Mesenchymal stem cell (in vitro differentiated cells and primary cell): ENCODE data around the gene KIAA1614.
A peak's percentile ranks its signal among the peaks of the same experiment; 100 is the strongest.

Experiments
- DNase-seq: peaks from one replicate; pipeline ENCODE4 v3.0.0-alpha.2; 2013
- H2AFZ ChIP-seq: one replicate; pipeline ENCODE4 v1.6.1; 2013; ENCODE audit warnings: low read depth, mild to moderate bottlenecking, control low read depth, inconsistent platforms, low read length, moderate library complexity
- H2AK5ac ChIP-seq: 2 replicates; pipeline ENCODE4 v1.6.1; 2013; ENCODE audit warnings: low read length, moderate library complexity, mild to moderate bottlenecking, inconsistent platforms; ENCODE audit not compliant: severe bottlenecking
- H2BK120ac ChIP-seq: one replicate; pipeline ENCODE4 v1.6.1; 2013; ENCODE audit warnings: low read depth, mild to moderate bottlenecking, inconsistent platforms, low read length, moderate library complexity
- H2BK12ac ChIP-seq, 2 experiments: one replicate each; pipeline ENCODE4 v1.6.1; 2013; ENCODE audit warnings: inconsistent platforms in 2 of 2, low read length in 2 of 2, mild to moderate bottlenecking in 2 of 2, moderate library complexity in 2 of 2, control low read depth in 1 of 2
- H2BK15ac ChIP-seq: one replicate; pipeline ENCODE4 v1.6.1; 2013; ENCODE audit warnings: mild to moderate bottlenecking, low read depth, inconsistent platforms; ENCODE audit not compliant: poor library complexity, severe bottlenecking
- H2BK5ac ChIP-seq: 2 replicates; pipeline ENCODE4 v1.6.1; 2013; ENCODE audit warnings: low read depth, mild to moderate bottlenecking, low read length, control low read depth, inconsistent platforms; ENCODE audit not compliant: poor library complexity, severe bottlenecking
- H3K14ac ChIP-seq, 2 experiments: one replicate each; pipeline ENCODE4 v1.6.1; 2013; ENCODE audit warnings: inconsistent platforms in 2 of 2, low read length in 2 of 2, control low read depth in 1 of 2, mild to moderate bottlenecking in 1 of 2, moderate library complexity in 1 of 2
- H3K18ac ChIP-seq, 2 experiments: one replicate each; pipeline ENCODE4 v1.6.1; 2013; ENCODE audit warnings: inconsistent platforms in 2 of 2, low read length in 2 of 2, control low read depth in 1 of 2, low read depth in 1 of 2, mild to moderate bottlenecking in 1 of 2
- H3K23ac ChIP-seq, 2 experiments: one replicate each; pipeline ENCODE4 v1.6.1; 2013; ENCODE audit warnings: inconsistent platforms in 2 of 2, low read length in 2 of 2, mild to moderate bottlenecking in 2 of 2, moderate library complexity in 2 of 2, control low read depth in 1 of 2
- H3K27ac ChIP-seq: 2 replicates; pipeline ENCODE4 v1.5.1; 2013; ENCODE audit warnings: mild to moderate bottlenecking, moderate library complexity, low read length, control low read depth, inconsistent platforms; ENCODE audit not compliant: poor library complexity, severe bottlenecking
- H3K27me3 ChIP-seq, 2 experiments: 2 replicates each; pipeline versions ENCODE4 v1.6.1 to v1.7.0; 2013; ENCODE audit warnings: low read length in 2 of 2, mild to moderate bottlenecking in 2 of 2, moderate library complexity in 2 of 2, control low read depth in 1 of 2, inconsistent platforms in 1 of 2; ENCODE audit not compliant: control insufficient read depth in 1 of 2, insufficient read depth in 1 of 2
- H3K36me3 ChIP-seq, 2 experiments: 2 replicates each; pipeline versions ENCODE4 v1.6.1 to v1.7.0; 2013; ENCODE audit warnings: low read length in 2 of 2, control low read depth in 1 of 2, inconsistent platforms in 1 of 2, low read depth in 1 of 2, mild to moderate bottlenecking in 1 of 2; ENCODE audit not compliant: insufficient read depth in 2 of 2, control insufficient read depth in 1 of 2
- H3K4ac ChIP-seq, 2 experiments: one replicate each; pipeline ENCODE4 v1.6.1; 2013; ENCODE audit warnings: inconsistent platforms in 2 of 2, low read length in 2 of 2, mild to moderate bottlenecking in 2 of 2, moderate library complexity in 2 of 2, control low read depth in 1 of 2, low read depth in 1 of 2
- H3K4me1 ChIP-seq: 2 replicates; pipeline ENCODE4 v1.6.1; 2013; ENCODE audit warnings: low read depth, low read length, control low read depth; ENCODE audit not compliant: control insufficient read depth, insufficient read depth
- H3K4me2 ChIP-seq: 2 replicates; pipeline ENCODE4 v1.6.1; 2013; ENCODE audit warnings: low read length, mild to moderate bottlenecking, inconsistent platforms; ENCODE audit not compliant: poor library complexity, severe bottlenecking
- H3K4me3 ChIP-seq, 2 experiments: 2 replicates each; pipeline versions ENCODE4 v1.5.1 to v1.7.0; 2013; ENCODE audit warnings: low read length in 2 of 2, mild to moderate bottlenecking in 2 of 2, control low read depth in 1 of 2, low read depth in 1 of 2; ENCODE audit not compliant: insufficient read depth in 1 of 2
- H3K79me1 ChIP-seq: replicated peaks from 2 replicates; pipeline ENCODE4 v1.6.1; 2013; ENCODE audit warnings: mild to moderate bottlenecking, control low read depth, low read length, inconsistent platforms; ENCODE audit not compliant: poor library complexity, severe bottlenecking
- H3K9ac ChIP-seq: 2 replicates; pipeline ENCODE4 v1.7.0; 2013; ENCODE audit warnings: mild to moderate bottlenecking, low read length, moderate library complexity
- H3K9me3 ChIP-seq: 2 replicates; pipeline ENCODE4 v1.7.0; 2013; ENCODE audit warnings: mild to moderate bottlenecking, low read length; ENCODE audit not compliant: control insufficient read depth
- H4K8ac ChIP-seq: one replicate; pipeline ENCODE4 v1.6.1; 2013; ENCODE audit warnings: inconsistent platforms, mild to moderate bottlenecking, low read length, moderate library complexity
- H4K91ac ChIP-seq: one replicate; pipeline ENCODE4 v1.6.1; 2013; ENCODE audit warnings: mild to moderate bottlenecking, low read length, inconsistent platforms
- WGBS: methylation state at CpG from one replicate; pipeline ENCODE4 v1.1.7; 2013; ENCODE audit warnings: mixed read lengths; 5-methylcytosine and 5-hydroxymethylcytosine counted together

The KIAA1614 gene

GRCh38 chr1:180974236-180974635, 61.5 kb downstream of the KIAA1614 start:
- Histone ChIP-seq H3K36me3 (peaks cover 41 to 63% of the 10 kb centered on the region in 2 experiments), H2BK15ac (no peak overlapping the region), H3K4me3 (no peak overlapping the region), H3K4me1 (peaks cover 2% of the 10 kb centered on the region), H4K91ac (no peak overlapping the region), H3K9me3 (no peaks in the 10 kb centered on the region), H2BK120ac (no peak overlapping the region), H2BK5ac (no peak overlapping the region), H3K9ac (no peak overlapping the region), H4K8ac (no peak overlapping the region), H3K18ac (no peak overlapping the region), H3K27ac (no peak overlapping the region), H3K23ac (no peak overlapping the region), H2BK12ac (no peak overlapping the region), H3K4me2 (no peak overlapping the region), H3K14ac (no peak overlapping the region), H3K4ac (no peak overlapping the region), H3K27me3 (no peaks in the 10 kb centered on the region), H2AFZ (no peak overlapping the region), H2AK5ac (no peak overlapping the region), H3K79me1 (peaks cover 45% of the 10 kb centered on the region)
- WGBS: 55% methylated on average over 3 of the region's 4 CpGs
- DNase-seq: no peak

DNA sequence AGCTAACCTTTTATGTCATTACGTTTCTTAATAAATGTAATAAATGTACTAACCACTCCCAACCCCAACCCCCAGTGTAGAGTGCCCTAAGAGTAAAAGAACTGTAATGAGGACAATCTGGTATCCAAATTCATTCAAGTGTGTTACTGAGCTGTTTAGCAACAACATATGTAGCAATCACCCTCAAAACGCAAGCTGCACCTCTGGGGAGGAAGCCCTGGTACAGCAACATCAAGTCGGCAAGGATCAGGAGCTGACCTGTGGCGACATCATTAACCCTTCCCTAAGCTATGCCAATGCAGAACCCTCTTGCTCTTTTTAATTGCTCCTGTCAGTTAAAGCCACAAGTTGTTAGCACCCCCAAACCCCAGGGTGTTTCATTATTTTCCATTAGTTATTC, 62.9 kb downstream of the KIAA1614 start:
- Histone ChIP-seq H3K27me3 (no peaks in the 10 kb centered on the region), H3K27ac (no peak overlapping the region)

DNA sequence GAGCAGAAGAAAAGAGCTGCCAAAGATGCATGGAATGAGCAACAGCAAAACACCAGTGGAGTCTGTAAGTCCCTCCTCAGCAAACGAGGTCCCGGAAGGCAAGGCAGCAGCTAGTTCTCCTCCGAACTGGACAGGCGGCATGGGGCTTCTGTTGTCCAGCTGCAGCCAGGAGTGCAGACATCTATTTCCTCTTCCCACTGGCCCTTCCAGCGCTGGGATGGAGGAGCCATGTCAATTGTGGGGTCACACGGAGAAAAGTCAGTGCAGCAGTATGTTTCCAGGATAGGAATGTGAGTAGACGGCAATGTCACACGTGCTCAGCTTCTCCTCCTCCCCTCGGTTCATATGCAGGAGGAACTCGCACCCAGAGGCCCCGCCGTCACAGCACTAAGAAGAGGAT, 63.5 kb downstream of the KIAA1614 start:
- no peak overlapping the region for H3K27ac ChIP-seq
- no peak for DNase-seq
- no peak overlapping the region for H2BK5ac ChIP-seq

More for the DNA sequence above, 62.9 kb downstream of the KIAA1614 start:
- 92% methylated on average over 3 of the region's 4 CpGs for WGBS
- H3K79me1 ChIP-seq: peaks cover 39% of the 10 kb centered on the region
- H3K4ac ChIP-seq: no peak overlapping the region
- H3K9ac ChIP-seq: peak overlapping the region; percentile 9
- no peak overlapping the region for H3K4me3 ChIP-seq
- H2BK15ac ChIP-seq: no peak overlapping the region
- no peak overlapping the region for H2AFZ ChIP-seq
- H3K4me1 ChIP-seq: peaks cover 2% of the 10 kb centered on the region
- H2BK5ac ChIP-seq: no peak overlapping the region
- H2BK12ac ChIP-seq: no peak overlapping the region
- no peak overlapping the region for H3K18ac ChIP-seq
- H2BK120ac ChIP-seq: no peak overlapping the region
- no peak overlapping the region for H2AK5ac ChIP-seq
- H3K4me2 ChIP-seq: no peak overlapping the region
- no peak overlapping the region for H4K8ac ChIP-seq
- no peak for DNase-seq
- no peak overlapping the region for H3K23ac ChIP-seq
- no peak overlapping the region for H4K91ac ChIP-seq
- H3K9me3 ChIP-seq: no peaks in the 10 kb centered on the region
- H3K14ac ChIP-seq: no peak overlapping the region
- H3K36me3 ChIP-seq: peaks cover 32 to 59% of the 10 kb centered on the region in 2 experiments

DNA sequence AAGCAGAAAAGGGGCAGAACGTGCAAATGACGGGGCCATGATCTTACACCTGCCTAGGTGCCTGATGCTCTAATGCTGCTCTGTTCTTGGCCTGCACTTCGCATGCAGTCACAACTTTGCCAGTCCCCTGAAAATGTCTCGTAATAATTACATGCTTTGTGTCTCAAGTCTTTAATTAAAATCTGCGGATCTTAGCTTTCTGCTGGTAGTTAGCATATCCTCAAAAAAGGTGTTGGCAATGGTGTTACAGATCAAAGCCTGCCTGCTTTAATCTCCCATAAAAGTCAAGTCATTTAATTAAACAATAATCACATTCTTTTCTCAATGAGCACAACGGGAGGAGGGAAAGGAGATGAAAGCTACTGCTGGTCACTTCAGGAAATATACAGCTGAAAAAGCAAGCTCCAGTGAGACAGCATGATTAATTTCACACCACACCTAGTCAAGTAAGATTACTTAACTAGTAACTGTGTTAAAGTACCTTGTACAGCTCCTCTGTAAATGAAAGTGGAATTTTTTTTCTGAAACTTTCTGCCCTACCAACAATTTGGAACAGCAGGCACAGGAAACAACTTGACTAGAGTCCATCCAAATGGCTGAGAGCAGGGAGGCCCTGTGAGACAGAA, 64.1 kb downstream of the KIAA1614 start:
- H2AFZ ChIP-seq: no peak overlapping the region
- no peak overlapping the region for H3K23ac ChIP-seq
- H4K91ac ChIP-seq: no peak overlapping the region
- no peak overlapping the region for H2BK5ac ChIP-seq
- H3K14ac ChIP-seq: no peak overlapping the region
- no peaks in the 10 kb centered on the region for H3K9me3 ChIP-seq
- no peak overlapping the region for H3K18ac ChIP-seq
- H3K4me3 ChIP-seq: no peak overlapping the region
- peaks cover 3% of the 10 kb centered on the region for H3K4me1 ChIP-seq
- DNase-seq: no peak
- no peak overlapping the region for H3K4ac ChIP-seq
- H2BK15ac ChIP-seq: no peak overlapping the region
- peaks cover 27% of the 10 kb centered on the region for H3K79me1 ChIP-seq
- H3K27me3 ChIP-seq: no peaks in the 10 kb centered on the region
- H3K36me3 ChIP-seq: peaks cover 22 to 58% of the 10 kb centered on the region in 2 experiments
- no peak overlapping the region for H4K8ac ChIP-seq
- H2BK120ac ChIP-seq: no peak overlapping the region
- H3K9ac ChIP-seq: no peak overlapping the region
- WGBS: 97% methylated on average over 5 of the region's 6 CpGs
- H2BK12ac ChIP-seq: no peak overlapping the region
- no peak overlapping the region for H2AK5ac ChIP-seq
- H3K4me2 ChIP-seq: no peak overlapping the region
- no peak overlapping the region for H3K27ac ChIP-seq

More for the DNA sequence above, 63.5 kb downstream of the KIAA1614 start:
- no peak overlapping the region for H2BK12ac ChIP-seq
- no peak overlapping the region for H2AFZ ChIP-seq
- no peak overlapping the region for H2AK5ac ChIP-seq
- no peak overlapping the region for H3K4ac ChIP-seq
- H3K18ac ChIP-seq: no peak overlapping the region
- H3K9ac ChIP-seq: no peak overlapping the region
- no peak overlapping the region for H3K23ac ChIP-seq
- H4K91ac ChIP-seq: no peak overlapping the region
- H2BK15ac ChIP-seq: no peak overlapping the region
- peaks cover 34% of the 10 kb centered on the region for H3K79me1 ChIP-seq
- 96% methylated on average over 12 of the region's 12 CpGs for WGBS
- no peak overlapping the region for H3K4me2 ChIP-seq
- H3K9me3 ChIP-seq: no peaks in the 10 kb centered on the region
- H3K27me3 ChIP-seq: no peaks in the 10 kb centered on the region
- peaks cover 2% of the 10 kb centered on the region for H3K4me1 ChIP-seq
- peaks cover 28 to 58% of the 10 kb centered on the region in 2 experiments for H3K36me3 ChIP-seq
- H2BK120ac ChIP-seq: no peak overlapping the region
- no peak overlapping the region for H4K8ac ChIP-seq
- H3K4me3 ChIP-seq: no peak overlapping the region
- H3K14ac ChIP-seq: no peak overlapping the region
